Neural cell (in vitro differentiated cells): ENCODE results near the gene PJA1. TPM values are rescaled to one million over a fixed set of nuclear protein-coding genes. Genes with fewer than 3 reads are reported as not detected.

Source experiments
- H2AFZ ChIP-seq: fragments of 200-600, 300-800 bp; sonication (generic), shearing (Covaris generic); 2 replicates; pipeline ENCODE4 v1.6.0; 2014; ENCODE audit warnings: low read depth, mild to moderate bottlenecking, antibody characterized with exemption, low read length, moderate library complexity
- H3F3A ChIP-seq: fragments of 200-600 bp; shearing (Covaris generic); 2 replicates; pipeline ENCODE4 v1.6.1; 2016; ENCODE audit warnings: mild to moderate bottlenecking, moderate library complexity, mixed read lengths, antibody characterized with exemption, low read length; ENCODE audit not compliant: insufficient read depth, poor library complexity, severe bottlenecking
- H3K27ac ChIP-seq: fragments of 200-600, 300-800 bp; sonication (generic), shearing (Covaris generic); 2 replicates; pipeline ENCODE4 v1.5.1; 2014; ENCODE audit warnings: mild to moderate bottlenecking, low read length, moderate library complexity
- H3K27me3 ChIP-seq: fragments of 300-800, 200-600 bp; sonication (generic), shearing (Covaris generic); 2 replicates; pipeline ENCODE4 v1.6.0; 2014; ENCODE audit warnings: mild to moderate bottlenecking, low read depth, low read length, moderate library complexity; ENCODE audit not compliant: insufficient read depth
- H3K36me3 ChIP-seq: fragments of 300-800, 200-600 bp; sonication (generic), shearing (Covaris generic); 2 replicates; pipeline ENCODE4 v1.5.1; 2014; ENCODE audit warnings: mild to moderate bottlenecking, antibody characterized with exemption, low read length, moderate library complexity; ENCODE audit not compliant: insufficient read depth
- H3K4me2 ChIP-seq: fragments of 300-800, 200-600 bp; sonication (generic), shearing (Covaris generic); 2 replicates; pipeline ENCODE4 v1.6.0; 2014; ENCODE audit warnings: mild to moderate bottlenecking, low read length
- H3K4me3 ChIP-seq: fragments of 300-800, 200-600 bp; sonication (generic), shearing (Covaris generic); 2 replicates; pipeline ENCODE4 v1.5.1; 2014; ENCODE audit warnings: mild to moderate bottlenecking, low read length, moderate library complexity
- H3K79me2 ChIP-seq: fragments of 200-600 bp; shearing (Covaris generic); replicated peaks from 2 replicates; pipeline ENCODE4 v1.6.0; 2014; ENCODE audit warnings: mild to moderate bottlenecking, low read length, moderate library complexity; ENCODE audit not compliant: insufficient read depth
- H3K9ac ChIP-seq: fragments of 300-800, 200-600 bp; sonication (generic), shearing (Covaris generic); 2 replicates; pipeline ENCODE4 v1.6.1; 2016; ENCODE audit warnings: mild to moderate bottlenecking, low read length, mixed read lengths
- H3K9me2 ChIP-seq: fragments of 200-600 bp; shearing (Covaris generic); 2 replicates; pipeline ENCODE4 v1.6.1; 2016; ENCODE audit warnings: mild to moderate bottlenecking, low read length, mixed read lengths; ENCODE audit not compliant: insufficient read depth
- H3K9me3 ChIP-seq: fragments of 200-600, 300-800 bp; sonication (generic), shearing (Covaris generic); 2 replicates; pipeline ENCODE4 v1.6.1; 2016; ENCODE audit warnings: mild to moderate bottlenecking, mixed run types, low read length, moderate library complexity, mixed read lengths
- H4K20me1 ChIP-seq: fragments of 200-600 bp; shearing (Covaris generic); 2 replicates; pipeline ENCODE4 v1.6.1; 2016; ENCODE audit warnings: mild to moderate bottlenecking, mixed run types; ENCODE audit not compliant: insufficient read depth
- EP300 ChIP-seq: fragments of 450-650 bp; conservative IDR thresholded peaks from 2 replicates; pipeline ENCODE4 v1.6.1; 2014; ENCODE audit warnings: antibody characterized with exemption, mild to moderate bottlenecking, moderate library complexity; ENCODE audit not compliant: poor library complexity, severe bottlenecking
- EZH2 ChIP-seq: fragments of 200-600, 300-800 bp; shearing (Covaris generic), sonication (generic); IDR thresholded peaks from 2 replicates; pipeline ENCODE4 v1.6.1; 2014; ENCODE audit warnings: antibody characterized with exemption, low read length, borderline replicate concordance, mild to moderate bottlenecking; ENCODE audit not compliant: insufficient read depth, poor library complexity, severe bottlenecking
- MXI1 ChIP-seq: fragments of 450-650 bp; conservative IDR thresholded peaks from 2 replicates; pipeline ENCODE4 v1.6.1; 2014; ENCODE audit warnings: antibody characterized with exemption, mild to moderate bottlenecking; ENCODE audit not compliant: poor library complexity, severe bottlenecking
- POLR2AphosphoS5 ChIP-seq: IDR thresholded peaks from 2 replicates; pipeline ENCODE4 v1.6.1; 2012
- RAD21 ChIP-seq: fragments of 450-650 bp; conservative IDR thresholded peaks from 2 replicates; pipeline ENCODE4 v1.6.1; 2014; ENCODE audit warnings: antibody characterized with exemption, mild to moderate bottlenecking, moderate library complexity
- SMC3 ChIP-seq: fragments of 450-650 bp; conservative IDR thresholded peaks from 2 replicates; pipeline ENCODE4 v1.6.1; 2014; ENCODE audit warnings: antibody characterized with exemption, mild to moderate bottlenecking, moderate library complexity; ENCODE audit not compliant: poor library complexity
- TAF1 ChIP-seq: IDR thresholded peaks from 2 replicates; pipeline ENCODE4 v1.6.1; 2012; ENCODE audit warnings: low read depth
- polyA plus RNA-seq: library from polyadenylated mRNA; depleted of rRNA; stranded (reverse); fragments of >200 nt; gene quantifications from 2 replicates; pipeline ENCODE4 v1.2.3, GENCODE V29; 2014
- TF ChIP-seq, protein P1 (sequence below): IDR thresholded peaks from 2 replicates; pipeline ENCODE4 v1.6.1; 2012; ENCODE audit warnings: borderline replicate concordance
- TF ChIP-seq, protein P2 (sequence below): fragments of 450-650 bp; IDR thresholded peaks from 2 replicates; pipeline ENCODE4 v1.5.1; 2014; ENCODE audit warnings: antibody characterized with exemption, mild to moderate bottlenecking, moderate library complexity; ENCODE audit not compliant: poor library complexity, severe bottlenecking

PJA1 gene
- polyA plus RNA-seq, 1 donor from 2014 or later = 214 TPM

DNA sequence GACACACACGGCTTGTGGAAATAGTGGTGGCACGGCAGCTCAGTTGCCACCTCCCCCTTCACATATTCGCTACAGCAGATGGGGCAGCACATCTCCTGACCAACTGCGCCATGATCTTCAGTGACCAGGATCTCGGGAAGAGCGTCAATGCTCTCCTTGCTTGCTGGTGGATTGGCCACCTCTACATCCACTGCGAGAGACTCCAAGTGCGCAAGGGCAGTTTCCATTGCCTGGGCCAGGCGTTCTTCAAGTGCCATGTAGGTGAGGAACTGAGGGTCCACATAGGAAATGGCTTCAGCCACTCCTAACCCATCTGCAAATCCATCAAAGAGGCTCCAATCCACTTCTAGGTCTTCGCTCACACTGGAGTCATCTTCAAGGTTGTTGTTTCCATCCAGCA is 3.9 kb downstream of the PJA1 start:
- H3F3A ChIP-seq = no peaks in the 10 kb centered on the region
- H3K27me3 ChIP-seq = no peaks in the 10 kb centered on the region
- no peaks in the 10 kb centered on the region for H4K20me1 ChIP-seq
- H3K9me2 ChIP-seq = no peaks in the 10 kb centered on the region
- no peaks in the 10 kb centered on the region for H3K9me3 ChIP-seq
- TF ChIP-seq MXI1 (no peak), RAD21 (no peak), TAF1 (no peak), EP300 (no peak), EZH2 (no peak), SMC3 (no peak), POLR2AphosphoS5 (no peak)
- TF ChIP-seq, protein P1, sequence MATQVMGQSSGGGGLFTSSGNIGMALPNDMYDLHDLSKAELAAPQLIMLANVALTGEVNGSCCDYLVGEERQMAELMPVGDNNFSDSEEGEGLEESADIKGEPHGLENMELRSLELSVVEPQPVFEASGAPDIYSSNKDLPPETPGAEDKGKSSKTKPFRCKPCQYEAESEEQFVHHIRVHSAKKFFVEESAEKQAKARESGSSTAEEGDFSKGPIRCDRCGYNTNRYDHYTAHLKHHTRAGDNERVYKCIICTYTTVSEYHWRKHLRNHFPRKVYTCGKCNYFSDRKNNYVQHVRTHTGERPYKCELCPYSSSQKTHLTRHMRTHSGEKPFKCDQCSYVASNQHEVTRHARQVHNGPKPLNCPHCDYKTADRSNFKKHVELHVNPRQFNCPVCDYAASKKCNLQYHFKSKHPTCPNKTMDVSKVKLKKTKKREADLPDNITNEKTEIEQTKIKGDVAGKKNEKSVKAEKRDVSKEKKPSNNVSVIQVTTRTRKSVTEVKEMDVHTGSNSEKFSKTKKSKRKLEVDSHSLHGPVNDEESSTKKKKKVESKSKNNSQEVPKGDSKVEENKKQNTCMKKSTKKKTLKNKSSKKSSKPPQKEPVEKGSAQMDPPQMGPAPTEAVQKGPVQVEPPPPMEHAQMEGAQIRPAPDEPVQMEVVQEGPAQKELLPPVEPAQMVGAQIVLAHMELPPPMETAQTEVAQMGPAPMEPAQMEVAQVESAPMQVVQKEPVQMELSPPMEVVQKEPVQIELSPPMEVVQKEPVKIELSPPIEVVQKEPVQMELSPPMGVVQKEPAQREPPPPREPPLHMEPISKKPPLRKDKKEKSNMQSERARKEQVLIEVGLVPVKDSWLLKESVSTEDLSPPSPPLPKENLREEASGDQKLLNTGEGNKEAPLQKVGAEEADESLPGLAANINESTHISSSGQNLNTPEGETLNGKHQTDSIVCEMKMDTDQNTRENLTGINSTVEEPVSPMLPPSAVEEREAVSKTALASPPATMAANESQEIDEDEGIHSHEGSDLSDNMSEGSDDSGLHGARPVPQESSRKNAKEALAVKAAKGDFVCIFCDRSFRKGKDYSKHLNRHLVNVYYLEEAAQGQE = no peak
- TF ChIP-seq, protein P2, sequence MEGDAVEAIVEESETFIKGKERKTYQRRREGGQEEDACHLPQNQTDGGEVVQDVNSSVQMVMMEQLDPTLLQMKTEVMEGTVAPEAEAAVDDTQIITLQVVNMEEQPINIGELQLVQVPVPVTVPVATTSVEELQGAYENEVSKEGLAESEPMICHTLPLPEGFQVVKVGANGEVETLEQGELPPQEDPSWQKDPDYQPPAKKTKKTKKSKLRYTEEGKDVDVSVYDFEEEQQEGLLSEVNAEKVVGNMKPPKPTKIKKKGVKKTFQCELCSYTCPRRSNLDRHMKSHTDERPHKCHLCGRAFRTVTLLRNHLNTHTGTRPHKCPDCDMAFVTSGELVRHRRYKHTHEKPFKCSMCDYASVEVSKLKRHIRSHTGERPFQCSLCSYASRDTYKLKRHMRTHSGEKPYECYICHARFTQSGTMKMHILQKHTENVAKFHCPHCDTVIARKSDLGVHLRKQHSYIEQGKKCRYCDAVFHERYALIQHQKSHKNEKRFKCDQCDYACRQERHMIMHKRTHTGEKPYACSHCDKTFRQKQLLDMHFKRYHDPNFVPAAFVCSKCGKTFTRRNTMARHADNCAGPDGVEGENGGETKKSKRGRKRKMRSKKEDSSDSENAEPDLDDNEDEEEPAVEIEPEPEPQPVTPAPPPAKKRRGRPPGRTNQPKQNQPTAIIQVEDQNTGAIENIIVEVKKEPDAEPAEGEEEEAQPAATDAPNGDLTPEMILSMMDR = no peak
- no peak overlapping the region for H2AFZ ChIP-seq
- H3K79me2 ChIP-seq = peaks cover 24% of the 10 kb centered on the region
- peak overlapping the region; percentile 50 for H3K4me3 ChIP-seq
- no peak overlapping the region for H3K27ac ChIP-seq
- no peak overlapping the region for H3K4me2 ChIP-seq
- no peaks in the 10 kb centered on the region for H3K36me3 ChIP-seq
- no peak overlapping the region for H3K9ac ChIP-seq

GRCh38 chrX:69158166-69158980 is 6.9 kb downstream of the PJA1 start:
- H3K27me3 ChIP-seq = no peaks in the 10 kb centered on the region
- H4K20me1 ChIP-seq = no peaks in the 10 kb centered on the region

More at GRCh38 chrX:69158166-69158980, 6.9 kb downstream of the PJA1 start:
- Histone ChIP-seq H3K79me2 (peaks cover 6% of the 10 kb centered on the region), H3K4me3 (no peak overlapping the region), H3F3A (no peaks in the 10 kb centered on the region), H3K4me2 (no peak overlapping the region), H3K9me2 (no peaks in the 10 kb centered on the region), H3K9ac (no peak overlapping the region), H3K9me3 (no peaks in the 10 kb centered on the region), H2AFZ (no peak overlapping the region), H3K27ac (no peak overlapping the region), H3K36me3 (no peaks in the 10 kb centered on the region)
- TF ChIP-seq POLR2AphosphoS5 = no peak
- TF ChIP-seq, protein P2 = no peak
- TF ChIP-seq EZH2 = no peak
- TF ChIP-seq SMC3 = no peak
- no peak for TF ChIP-seq TAF1
- no peak for TF ChIP-seq RAD21
- no peak for TF ChIP-seq EP300
- TF ChIP-seq, protein P1 = no peak
- no peak for TF ChIP-seq MXI1
